GM19099 (cell line): Measurements from ENCODE around the gene TULP1.

Source experiments
- POLR2A ChIP-seq: IDR thresholded peaks from 3 replicates; pipeline ENCODE4 v1.6.1; 2011; ENCODE audit warnings: low read depth; ENCODE audit not compliant: insufficient read length; ENCODE audit errors: extremely low read depth

TULP1 gene

DNA sequence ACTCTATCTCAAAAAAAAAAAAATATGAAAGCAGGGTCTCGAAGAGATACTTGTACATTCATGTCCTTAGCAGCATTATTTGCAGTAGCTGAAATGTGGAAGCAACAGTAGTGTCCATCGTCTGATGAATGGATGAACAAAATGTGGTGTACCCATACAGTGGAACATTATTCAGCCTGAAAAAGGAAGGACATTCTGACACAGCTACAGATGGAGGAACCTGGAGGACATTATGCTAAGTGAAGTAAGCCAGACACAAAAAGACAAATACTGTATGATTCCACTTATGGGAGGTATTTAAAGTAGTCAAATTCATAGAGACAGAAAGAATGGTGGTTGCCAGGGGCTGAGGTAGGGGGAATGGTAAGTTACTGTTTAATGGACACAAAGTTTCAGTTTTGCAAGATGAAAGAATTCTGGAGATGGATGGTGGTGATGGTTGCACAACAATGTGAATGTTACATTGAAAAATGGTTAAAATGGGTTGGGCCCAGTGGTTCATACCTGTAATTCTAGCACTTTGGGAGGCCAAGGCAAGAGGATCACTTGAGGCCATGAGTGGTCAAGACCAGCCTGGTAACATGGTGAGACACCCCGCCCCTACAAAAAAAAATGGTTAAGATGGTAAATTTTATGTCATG lies 11.8 kb upstream of the TULP1 start:
- TF ChIP-seq POLR2A: no peak

DNA sequence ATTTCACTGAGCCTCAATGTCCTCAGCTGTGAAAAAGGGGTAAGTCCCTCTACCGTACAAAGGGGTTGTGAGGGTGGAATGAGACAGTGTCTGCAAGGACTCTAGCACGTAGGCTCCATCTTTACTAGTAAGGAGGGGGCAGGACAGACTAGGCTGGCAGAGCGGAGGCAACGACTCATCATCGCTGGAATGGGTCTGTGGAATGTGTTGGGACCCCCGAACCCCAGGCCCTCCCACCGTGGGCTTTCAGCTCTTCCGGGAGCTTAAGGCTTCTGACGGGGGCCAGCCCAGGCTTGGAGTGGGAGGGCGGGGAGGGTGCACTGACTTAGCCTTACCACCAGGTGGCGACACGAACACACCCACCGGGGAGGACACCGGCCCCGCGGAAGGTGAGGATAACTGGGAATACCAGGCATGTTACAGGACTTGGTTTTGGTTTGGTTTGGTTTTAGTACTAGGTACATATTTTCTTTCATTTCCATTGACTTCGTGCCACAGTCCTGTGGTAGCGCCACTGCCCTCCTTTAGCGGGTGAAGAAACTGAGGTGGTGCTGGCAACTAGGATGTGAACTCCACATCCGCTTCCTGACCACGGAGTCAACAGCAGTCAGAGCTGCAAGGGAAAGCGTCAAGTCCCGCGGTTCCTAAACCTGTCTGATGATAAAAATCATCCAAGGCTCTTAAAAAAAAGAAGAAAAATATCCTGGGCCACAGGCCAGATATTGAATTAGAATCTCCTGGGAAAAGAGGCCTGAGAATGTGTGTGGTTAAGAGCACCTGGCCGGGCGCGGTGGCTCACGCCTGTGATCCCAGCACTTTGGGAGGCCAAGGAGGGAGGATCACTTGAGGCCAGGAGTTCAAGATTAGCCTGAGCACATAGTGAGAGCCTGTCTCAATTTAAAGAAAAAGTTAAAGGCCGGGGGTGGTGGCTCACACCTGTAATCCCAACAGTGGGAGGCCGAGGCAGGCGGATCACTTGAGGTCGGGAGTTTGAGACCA lies 10.3 kb upstream of the TULP1 start:
- no peak for TF ChIP-seq POLR2A

DNA sequence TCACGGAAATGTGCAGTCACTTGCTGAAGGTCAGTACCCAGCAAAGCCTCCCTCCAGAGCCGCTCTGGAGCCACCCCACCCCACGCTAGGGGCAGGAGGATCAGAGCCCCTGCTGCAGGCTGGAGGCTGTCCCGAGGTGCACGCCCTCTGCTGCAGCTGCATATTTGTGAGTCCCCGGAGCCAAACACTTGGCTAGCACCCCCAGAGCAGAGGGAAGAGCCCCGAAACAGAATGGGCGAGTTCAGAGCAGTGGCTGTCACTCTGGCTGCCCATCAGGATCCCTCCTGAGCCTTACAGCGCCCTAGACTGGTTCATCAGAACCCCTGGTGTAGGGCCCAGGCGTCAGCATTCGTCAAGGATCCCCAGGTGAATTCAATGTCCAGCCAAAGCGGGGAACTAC lies 9.5 kb upstream of the TULP1 start:
- no peak for TF ChIP-seq POLR2A

DNA sequence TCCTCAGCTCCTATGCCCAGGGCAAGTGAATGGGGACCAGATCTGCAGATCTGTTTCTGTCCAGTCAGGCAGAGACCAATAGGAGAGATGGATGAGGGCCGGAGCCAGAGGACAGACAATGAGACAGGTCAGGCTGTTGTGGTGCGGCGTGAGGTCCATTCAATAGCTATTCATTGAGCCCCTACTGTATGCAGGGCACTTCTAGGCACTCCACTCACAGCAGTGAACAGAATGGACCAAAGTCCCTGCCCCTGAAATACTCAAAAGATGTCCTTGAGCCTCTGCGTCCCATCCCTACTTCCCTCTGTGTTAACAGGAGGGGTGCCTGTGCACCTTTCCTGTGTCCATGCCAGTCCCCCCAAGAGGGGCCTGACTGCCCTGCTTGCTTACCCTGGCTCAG lies 8.5 kb upstream of the TULP1 start:
- TF ChIP-seq POLR2A: no peak

DNA sequence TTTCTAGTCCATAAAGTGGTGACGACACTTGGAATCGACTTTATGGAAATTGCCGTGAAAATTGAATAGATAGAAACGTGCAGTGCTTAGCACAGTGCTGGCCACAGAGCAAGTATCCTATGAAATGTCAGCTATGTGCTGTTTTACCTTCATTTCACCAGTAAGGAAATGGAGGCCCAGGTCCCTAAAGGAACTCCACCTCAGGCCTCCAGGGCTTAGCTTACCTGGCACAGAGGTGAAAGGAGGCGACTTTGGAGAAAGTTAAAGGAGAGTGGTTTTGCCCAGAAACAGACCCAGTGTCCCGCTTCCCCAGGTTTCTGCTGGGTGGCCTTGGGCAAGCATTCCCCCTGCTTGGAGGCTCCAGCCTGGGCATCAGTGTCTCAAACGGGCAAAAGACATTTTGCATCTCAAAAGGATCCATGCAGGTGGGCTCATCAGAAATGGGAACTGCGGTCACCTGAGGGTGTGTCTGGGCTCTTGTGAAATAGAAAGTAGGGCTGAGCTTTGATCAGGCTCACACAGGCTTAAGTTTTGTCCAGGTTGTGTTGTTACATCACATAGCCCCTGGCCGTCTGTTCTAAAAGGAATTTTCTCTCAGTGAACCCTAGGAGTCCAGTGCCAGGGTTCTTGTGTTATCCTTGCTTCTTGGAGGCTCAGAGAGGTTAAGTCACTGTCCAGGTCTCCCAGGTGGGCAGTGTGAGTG lies 6.8 kb upstream of the TULP1 start:
- TF ChIP-seq POLR2A: no peak

DNA sequence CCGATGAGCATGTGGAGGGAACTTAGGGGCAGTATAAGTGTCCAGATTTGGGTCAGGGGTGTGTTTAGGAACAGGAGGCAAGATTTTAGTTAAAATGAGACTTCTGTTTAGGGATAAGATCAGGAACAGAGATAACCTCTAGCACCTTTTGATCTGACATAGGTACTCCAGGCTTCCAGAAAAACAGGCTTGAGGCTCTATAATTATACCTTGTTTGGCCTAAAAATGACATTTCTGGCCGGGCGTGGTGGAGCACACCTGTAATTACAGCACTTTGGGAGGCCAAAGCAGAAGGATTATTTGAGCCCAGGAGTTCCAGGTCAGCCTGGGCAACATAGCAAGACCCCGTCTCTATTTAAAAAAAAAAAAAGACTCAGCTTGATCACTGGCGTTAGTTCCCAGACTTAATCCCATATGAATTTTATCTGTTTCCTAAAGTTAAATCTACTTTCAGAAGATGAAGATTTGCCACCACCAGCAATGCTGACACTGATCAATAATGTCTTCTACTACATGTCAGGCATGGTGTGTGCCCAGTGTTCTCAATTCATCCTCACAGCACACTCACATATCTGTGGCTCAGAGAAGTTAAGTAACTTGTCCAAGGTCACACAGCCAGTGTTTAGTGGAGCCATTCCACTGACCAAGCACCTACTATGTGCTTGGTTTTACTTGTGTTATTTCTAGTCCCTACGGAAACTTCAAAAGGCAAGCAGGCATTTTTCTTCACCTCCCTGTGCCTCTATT lies 6.0 kb upstream of the TULP1 start:
- no peak for TF ChIP-seq POLR2A

DNA sequence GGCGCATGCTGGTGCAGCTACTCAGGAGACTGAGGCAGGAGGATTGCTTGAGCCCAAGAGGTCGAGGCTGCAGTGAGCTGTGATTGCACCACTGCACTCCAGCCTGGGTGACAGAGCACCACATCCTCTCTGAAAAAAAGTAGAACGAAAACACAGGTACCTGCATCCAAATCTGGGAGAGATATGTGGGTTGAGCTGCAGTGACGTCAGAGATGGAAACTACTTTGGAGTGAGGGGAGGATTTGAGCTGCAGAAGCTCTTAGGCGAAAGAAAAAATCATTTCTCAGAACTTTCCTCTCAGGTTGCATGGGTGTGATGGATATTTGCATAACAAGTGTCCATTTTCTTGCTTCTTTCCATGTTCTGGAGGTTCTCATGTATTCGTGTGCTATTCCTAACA lies 4.0 kb upstream of the TULP1 start:
- no peak for TF ChIP-seq POLR2A

DNA sequence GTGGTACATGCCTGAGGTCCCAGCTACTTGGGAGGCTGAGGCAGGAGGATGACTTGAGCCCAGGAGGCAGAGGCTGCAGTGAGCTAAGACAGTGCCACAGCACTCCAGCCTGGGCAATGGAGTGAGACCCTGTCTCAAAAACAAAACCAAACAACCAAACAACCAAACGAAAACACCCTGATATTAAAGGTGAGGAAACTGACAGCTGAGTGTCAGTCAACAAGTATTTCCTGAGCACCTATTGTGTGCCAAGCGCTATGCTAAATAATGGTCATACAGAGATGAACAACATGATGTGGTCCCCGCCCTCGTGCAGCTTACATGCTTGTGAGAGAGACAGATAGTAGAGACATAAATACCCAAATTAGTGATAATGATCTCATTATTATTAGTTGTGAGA lies 1.9 kb upstream of the TULP1 start:
- no peak for TF ChIP-seq POLR2A

DNA sequence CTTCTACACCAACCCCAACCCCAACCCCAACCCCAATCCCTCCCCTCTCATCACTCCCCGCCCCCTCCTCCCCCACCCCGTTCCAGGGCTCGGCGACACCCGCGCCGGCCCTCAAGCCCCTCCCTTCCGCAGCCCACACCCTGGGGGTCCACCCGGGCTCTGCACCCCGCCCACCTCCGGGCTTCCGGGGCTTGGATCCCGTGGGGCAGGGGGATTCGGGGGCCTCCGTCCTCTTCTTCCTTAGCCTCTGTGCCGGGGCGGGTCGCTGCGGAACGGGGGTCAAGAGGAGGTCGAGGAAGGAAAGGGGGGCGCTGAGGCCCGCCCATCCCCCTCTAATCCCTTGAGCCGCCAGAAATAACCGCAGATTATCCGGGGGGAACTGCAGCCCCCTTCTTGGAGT lies 690 bp downstream of the TULP1 start:
- no peak for TF ChIP-seq POLR2A

DNA sequence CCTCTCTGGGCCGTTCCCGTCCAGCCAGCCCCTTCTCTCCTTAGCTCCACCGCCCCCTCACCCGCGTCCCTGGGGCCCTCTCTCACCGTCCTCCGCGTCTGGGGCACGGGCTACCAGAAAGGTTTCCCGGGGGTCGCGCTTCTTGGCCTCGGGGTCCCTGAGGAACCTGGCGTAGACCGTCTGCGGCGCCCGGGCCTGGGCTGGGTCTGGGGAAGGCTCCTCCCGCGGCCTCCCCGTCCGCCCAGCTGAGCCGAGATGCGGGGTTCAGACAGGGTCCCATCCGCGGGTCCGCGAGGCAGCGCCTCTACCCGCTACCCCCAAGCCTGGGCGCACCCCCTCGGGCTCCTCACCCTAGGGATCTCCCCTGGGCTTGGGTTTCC lies 1.1 kb downstream of the TULP1 start:
- no peak for TF ChIP-seq POLR2A

DNA sequence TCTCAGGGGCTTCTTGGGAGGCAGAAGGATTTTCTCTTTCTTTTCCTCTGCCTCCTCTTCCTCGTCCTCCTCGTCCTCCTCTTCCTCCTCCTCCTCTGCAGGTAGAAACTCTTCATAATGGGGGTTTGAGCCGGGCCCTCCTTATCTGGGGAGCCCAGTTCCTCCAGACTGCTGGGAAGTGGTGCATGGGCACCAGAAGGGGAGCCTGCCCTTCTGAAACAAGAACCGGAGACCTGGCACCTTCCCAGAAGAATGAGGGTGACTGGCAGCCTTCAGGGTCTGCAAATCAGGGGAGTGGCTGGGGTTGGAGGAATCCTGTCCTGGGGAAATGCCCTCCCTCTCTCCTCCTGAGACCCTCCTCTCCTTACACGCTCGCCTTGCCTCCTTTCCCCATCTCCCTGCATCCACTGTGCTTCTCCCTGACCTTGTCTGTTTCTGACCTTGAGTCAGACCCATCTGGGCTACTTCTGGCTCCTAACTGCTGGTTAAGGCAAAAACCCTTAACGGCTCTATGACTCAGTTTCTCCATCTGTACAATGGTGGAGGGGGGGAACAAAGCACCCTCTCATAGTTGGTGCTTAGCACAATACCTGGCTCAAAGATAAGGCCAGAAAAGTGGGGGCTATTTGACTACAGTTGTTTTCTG lies 1.7 kb downstream of the TULP1 start:
- TF ChIP-seq POLR2A: no peak

DNA sequence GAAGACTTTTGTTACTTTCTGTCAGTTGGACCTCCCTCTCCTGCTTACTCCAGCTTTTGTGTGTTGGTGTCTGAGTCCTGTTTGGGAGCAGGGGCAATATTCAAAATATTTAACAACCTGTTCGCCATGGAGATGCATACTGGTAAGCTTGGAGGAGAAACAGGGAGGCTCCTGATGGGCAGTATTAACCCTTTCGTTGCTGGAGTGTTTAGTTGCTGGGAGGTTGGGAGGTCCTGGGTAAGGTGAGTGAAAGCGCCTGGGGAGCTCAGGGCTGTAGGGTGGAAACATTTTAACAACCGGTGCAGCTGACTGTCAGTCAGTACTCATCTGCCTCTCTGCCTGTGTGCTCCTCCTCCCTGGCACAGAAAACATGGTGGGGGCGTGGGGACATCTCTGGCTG lies 4.2 kb downstream of the TULP1 start:
- TF ChIP-seq POLR2A: no peak

DNA sequence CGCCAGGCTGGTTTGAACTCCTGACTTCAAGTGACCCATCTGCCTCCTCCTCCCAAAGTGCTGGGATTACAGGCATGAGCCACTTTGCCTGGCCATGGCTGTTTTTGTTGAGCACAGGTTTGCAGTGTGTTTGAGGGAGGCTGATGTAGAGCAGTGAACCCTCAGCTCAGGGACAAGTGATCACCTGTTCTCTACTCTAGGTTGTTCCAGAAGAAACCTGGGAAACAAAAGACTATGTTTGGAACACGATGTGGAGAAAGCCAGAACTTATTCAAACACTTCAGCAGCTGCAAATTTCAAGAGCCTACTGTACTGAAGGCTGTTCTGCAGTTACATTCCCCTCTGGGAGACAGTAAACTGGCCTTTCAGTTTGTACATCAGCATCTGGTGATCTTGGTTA lies 4.7 kb downstream of the TULP1 start:
- no peak for TF ChIP-seq POLR2A

DNA sequence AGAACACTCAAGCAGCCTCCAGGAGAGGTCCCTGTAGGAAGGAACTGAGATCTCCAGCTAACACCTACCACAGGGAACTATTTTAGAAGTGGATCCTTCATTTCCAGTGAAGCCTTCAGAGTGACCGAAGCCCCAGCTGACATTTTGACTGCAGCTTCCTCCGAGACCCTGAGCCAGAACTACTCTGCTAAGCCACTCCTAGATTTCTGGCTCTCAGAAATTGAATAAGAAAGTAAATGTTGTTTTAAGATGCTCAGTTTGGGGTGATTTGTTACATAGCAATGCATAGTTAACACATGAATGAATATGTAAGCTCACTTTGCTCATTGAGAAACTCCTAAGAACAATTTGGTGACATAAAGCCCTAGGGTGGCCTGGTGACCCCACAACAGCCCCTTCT lies 5.5 kb downstream of the TULP1 start:
- TF ChIP-seq POLR2A: no peak
